CD4-positive, CD25-positive, alpha-beta regulatory T cell (primary cell): ENCODE results near the gene RIMBP3B. TPM values are rescaled to one million over a fixed set of nuclear protein-coding genes. Genes with fewer than 3 reads are reported as not detected.
"Not testable (repeated sequence)": the region's sequence is repeated elsewhere in the genome, so short reads cannot be mapped to it uniquely, and the experiment has no call there.

Experiments
- ATAC-seq, 2 donors: fragments of 150-1000 bp; cut with Tn5 transposase; one replicate each; pipeline ENCODE4 v1.10.0; 2021; ENCODE audit warnings: low read depth in 2 of 2, moderate number of reproducible peaks in 2 of 2, moderate library complexity in 1 of 2
- DNase-seq, 3 donors: peaks; one replicate each; pipeline versions ENCODE4 v3.0.0 to v3.0.0-alpha.2; 2012 to 2022; ENCODE audit warnings: mixed read lengths in 1 of 3
- H3K27ac ChIP-seq: one replicate; pipeline ENCODE4 v1.7.0; 2013; ENCODE audit warnings: mild to moderate bottlenecking, low read length; ENCODE audit not compliant: insufficient read depth, poor library complexity, severe bottlenecking
- H3K27me3 ChIP-seq: one replicate; pipeline ENCODE4 v1.7.0; 2013; ENCODE audit warnings: low read length; ENCODE audit not compliant: control insufficient read depth, insufficient read depth
- H3K36me3 ChIP-seq: one replicate; pipeline ENCODE4 v1.7.0; 2013; ENCODE audit warnings: mild to moderate bottlenecking, low read length, moderate library complexity; ENCODE audit not compliant: control insufficient read depth, insufficient read depth
- H3K4me1 ChIP-seq: 2 replicates; pipeline ENCODE4 v1.7.0; 2013; ENCODE audit warnings: mild to moderate bottlenecking, low read length; ENCODE audit not compliant: insufficient read depth, control insufficient read depth, poor library complexity, severe bottlenecking
- H3K4me3 ChIP-seq: one replicate; pipeline ENCODE4 v1.7.0; 2013; ENCODE audit warnings: low read depth, mild to moderate bottlenecking, low read length, moderate library complexity
- H3K9me3 ChIP-seq, 2 experiments: 1 replicate in 1 of 2; 2 replicates in 1 of 2; pipeline ENCODE4 v1.7.0; 2013; ENCODE audit warnings: low read length in 2 of 2, mild to moderate bottlenecking in 1 of 2, moderate library complexity in 1 of 2; ENCODE audit not compliant: control insufficient read depth in 2 of 2
- H3K27ac Mint-ChIP-seq, 3 donors: one replicate each; pipeline ENCODE4 v1.8.0; 2020 to 2022; ENCODE audit warnings: mild to moderate bottlenecking in 3 of 3, mixed read lengths in 3 of 3, moderate library complexity in 2 of 3
- H3K27me3 Mint-ChIP-seq: one replicate; pipeline ENCODE4 v1.8.0; 2022; ENCODE audit warnings: mild to moderate bottlenecking, mixed read lengths
- H3K36me3 Mint-ChIP-seq: one replicate; pipeline ENCODE4 v1.8.0; 2020; ENCODE audit warnings: mixed read lengths
- H3K4me1 Mint-ChIP-seq, 4 donors: one replicate each; pipeline ENCODE4 v1.8.0; 2020 to 2022; ENCODE audit warnings: mixed read lengths in 4 of 4, mild to moderate bottlenecking in 1 of 4
- H3K4me3 Mint-ChIP-seq, 4 donors: one replicate each; pipeline ENCODE4 v1.8.0; 2020 to 2022; ENCODE audit warnings: mild to moderate bottlenecking in 4 of 4, mixed read lengths in 4 of 4, moderate library complexity in 3 of 4
- H3K9me3 Mint-ChIP-seq, 7 donors: one replicate each; pipeline ENCODE4 v1.8.0; 2020 to 2022; ENCODE audit warnings: mixed read lengths in 7 of 7, mild to moderate bottlenecking in 3 of 7, moderate library complexity in 2 of 7
- polyA plus RNA-seq, 4 donors: library from polyadenylated mRNA; unstranded; fragments of 300-500 nt; fragmentation: Illumina TruSeq; gene quantifications; one replicate each; pipeline ENCODE4 v1.2.3, GENCODE V29; 2021
- total RNA-seq: library from RNA; stranded (reverse); gene quantifications from one replicate; pipeline ENCODE4 v1.2.3, GENCODE V29; 2022

Gene RIMBP3B
- total and polyA plus RNA-seq, 5 donors from 2014 or later = 0.32 to 0.63 (median 0.47) TPM; not detected in 2

- not testable (repeated sequence) for H3K27ac Mint-ChIP-seq, DNase-seq, H3K4me3 ChIP-seq, ATAC-seq, H3K4me3 Mint-ChIP-seq, H3K4me1 Mint-ChIP-seq, H3K36me3 ChIP-seq, H3K36me3 Mint-ChIP-seq, H3K9me3 ChIP-seq, H3K27me3 Mint-ChIP-seq, H3K9me3 Mint-ChIP-seq, H3K27me3 ChIP-seq, H3K27ac ChIP-seq, H3K4me1 ChIP-seq
Observed at GRCh38 chr22:21365337-21365736, 18.2 kb upstream of the RIMBP3B start.

- ATAC-seq, H3K27ac ChIP-seq, H3K36me3 Mint-ChIP-seq, H3K4me3 ChIP-seq, H3K27me3 ChIP-seq, H3K9me3 ChIP-seq, DNase-seq, H3K36me3 ChIP-seq, H3K27ac Mint-ChIP-seq, H3K27me3 Mint-ChIP-seq, H3K4me1 Mint-ChIP-seq, H3K4me3 Mint-ChIP-seq, H3K4me1 ChIP-seq, H3K9me3 Mint-ChIP-seq: not testable (repeated sequence)
Observed at GRCh38 chr22:21368603-21369310, 14.8 kb upstream of the RIMBP3B start.

- not testable (repeated sequence) for H3K27ac Mint-ChIP-seq, H3K36me3 Mint-ChIP-seq, H3K27ac ChIP-seq, H3K4me1 ChIP-seq, H3K9me3 Mint-ChIP-seq, H3K4me1 Mint-ChIP-seq, H3K4me3 ChIP-seq, H3K27me3 ChIP-seq, H3K9me3 ChIP-seq, ATAC-seq, DNase-seq, H3K36me3 ChIP-seq, H3K27me3 Mint-ChIP-seq, H3K4me3 Mint-ChIP-seq
Observed at GRCh38 chr22:21375880-21376279, 7.7 kb upstream of the RIMBP3B start.

GRCh38 chr22:21384468-21385357, 1.2 kb downstream of the RIMBP3B start:
- H3K36me3 Mint-ChIP-seq, H3K9me3 Mint-ChIP-seq, H3K27me3 ChIP-seq, H3K27ac Mint-ChIP-seq, H3K27me3 Mint-ChIP-seq, DNase-seq, H3K4me1 ChIP-seq, H3K36me3 ChIP-seq, H3K4me3 ChIP-seq, H3K27ac ChIP-seq, H3K9me3 ChIP-seq, H3K4me3 Mint-ChIP-seq, H3K4me1 Mint-ChIP-seq: not testable (repeated sequence)
- ATAC-seq = peak; percentile 55 to 56

GRCh38 chr22:21389480-21389879, 5.9 kb downstream of the RIMBP3B start:
- H3K4me1 ChIP-seq, ATAC-seq, H3K4me1 Mint-ChIP-seq, H3K27me3 ChIP-seq, DNase-seq, H3K9me3 ChIP-seq, H3K36me3 ChIP-seq, H3K27ac Mint-ChIP-seq, H3K27me3 Mint-ChIP-seq, H3K4me3 ChIP-seq, H3K36me3 Mint-ChIP-seq, H3K4me3 Mint-ChIP-seq, H3K9me3 Mint-ChIP-seq, H3K27ac ChIP-seq: not testable (repeated sequence)

- not testable (repeated sequence) for H3K36me3 Mint-ChIP-seq, H3K4me1 Mint-ChIP-seq, H3K27ac ChIP-seq, H3K9me3 ChIP-seq, H3K27me3 ChIP-seq, H3K27ac Mint-ChIP-seq, H3K9me3 Mint-ChIP-seq, H3K4me3 Mint-ChIP-seq, H3K27me3 Mint-ChIP-seq, H3K4me1 ChIP-seq, H3K36me3 ChIP-seq, ATAC-seq, DNase-seq, H3K4me3 ChIP-seq
Observed at GRCh38 chr22:21390013-21390412, 6.5 kb downstream of the RIMBP3B start.

GRCh38 chr22:21394613-21395012, 11.1 kb downstream of the RIMBP3B start:
- H3K27ac ChIP-seq, H3K27me3 Mint-ChIP-seq, H3K27me3 ChIP-seq, H3K36me3 ChIP-seq, H3K4me1 ChIP-seq, H3K4me1 Mint-ChIP-seq, H3K4me3 ChIP-seq, H3K4me3 Mint-ChIP-seq, H3K9me3 ChIP-seq, H3K9me3 Mint-ChIP-seq, ATAC-seq, H3K27ac Mint-ChIP-seq, H3K36me3 Mint-ChIP-seq, DNase-seq: not testable (repeated sequence)
